Myometrial cell (primary cell): ENCODE results near the gene PDCD1. TPM values are rescaled to one million over a fixed set of nuclear protein-coding genes. Genes with fewer than 3 reads are reported as not detected.

Source experiments
- total RNA-seq: library from RNA; depleted of rRNA; stranded (reverse); fragments of >200 nt; gene quantifications from 2 replicates; pipeline ENCODE4 v1.2.3, GENCODE V29; 2015

PDCD1 gene
- total RNA-seq, result not detected in 2 replicates

DNA sequence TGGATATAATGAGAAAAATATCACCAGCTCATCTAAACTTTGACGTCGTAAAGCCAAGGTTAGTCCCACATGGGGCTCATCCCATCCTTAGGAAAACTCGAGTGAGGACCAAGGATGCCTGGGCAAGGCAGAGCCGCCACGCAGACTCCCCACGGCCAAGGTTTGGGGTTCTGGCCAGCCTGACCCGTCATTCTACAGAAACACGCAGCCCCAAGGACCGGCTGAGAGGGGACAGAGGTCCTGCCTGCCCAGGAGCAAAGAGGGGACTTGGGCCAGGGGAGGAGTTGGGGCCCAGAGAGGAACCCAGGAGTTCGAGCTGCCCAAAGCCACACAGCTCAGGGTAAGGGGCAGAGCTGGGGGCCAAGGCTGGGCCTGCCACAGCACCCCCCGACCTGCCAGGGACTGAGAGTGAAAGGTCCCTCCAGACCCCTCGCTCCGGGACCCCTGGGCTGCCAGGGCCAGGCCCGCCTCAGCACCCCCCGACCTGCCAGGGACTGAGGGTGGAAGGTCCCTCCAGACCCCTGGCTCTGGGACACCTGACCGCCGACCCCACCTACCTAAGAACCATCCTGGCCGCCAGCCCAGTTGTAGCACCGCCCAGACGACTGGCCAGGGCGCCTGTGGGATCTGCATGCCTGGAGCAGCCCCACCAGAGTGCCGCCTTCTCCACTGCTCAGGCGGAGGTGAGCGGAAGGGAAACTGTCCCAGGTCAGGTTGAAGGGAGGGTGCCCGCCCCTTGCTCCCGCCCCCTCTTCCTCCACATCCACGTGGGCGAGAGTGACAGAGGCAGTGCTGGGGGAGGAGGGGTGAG, at the start of gene PDCD1:
TSS of gene PDCD1 (minus strand) at position 689 of the 811 bp plus-strand sequence. CDS start at position 633, 56 bp downstream.

DNA sequence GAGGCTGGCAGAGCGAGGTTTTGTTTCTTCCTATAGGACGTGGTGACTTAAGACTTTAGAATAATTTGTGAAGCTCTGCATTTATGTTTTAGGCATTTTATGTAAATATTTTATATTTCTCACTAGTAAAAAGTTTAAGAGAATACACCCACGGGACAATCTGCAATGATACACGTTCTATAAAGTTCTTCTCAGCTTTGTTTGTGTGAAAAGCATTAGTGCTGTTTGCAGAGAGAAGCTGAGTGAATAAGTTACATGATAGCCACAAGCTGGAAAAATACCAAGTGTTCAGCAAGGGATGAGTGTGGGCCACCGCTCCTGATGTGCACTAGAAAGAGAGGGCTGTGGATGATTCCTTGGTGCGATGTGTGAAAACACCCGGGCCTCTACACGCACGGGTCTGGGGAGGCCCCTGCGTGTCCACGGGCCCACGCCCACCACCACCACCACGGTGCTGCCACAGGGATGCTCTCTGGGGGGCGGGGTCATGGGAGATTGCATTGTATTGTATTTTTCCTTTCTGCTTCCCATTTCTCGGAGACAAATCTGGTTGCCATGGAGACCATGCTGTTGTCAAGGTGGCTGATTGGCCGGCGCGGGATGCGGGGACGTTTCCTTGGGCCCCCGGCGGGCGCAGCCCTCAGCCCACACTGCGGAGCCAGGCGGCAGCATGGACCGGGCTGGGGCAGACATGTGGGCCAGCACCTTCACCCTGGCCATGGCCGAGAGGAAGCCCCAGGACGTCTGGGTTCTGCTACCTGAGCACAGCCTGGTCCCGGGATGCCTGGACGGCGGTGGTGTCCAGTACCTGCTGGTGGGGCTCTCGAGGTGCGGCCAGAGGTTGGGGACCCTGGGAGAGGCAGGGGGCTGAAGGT, 10.6 kb upstream of the PDCD1 start, which contains the start of gene RTP5:
TSS of gene RTP5 (plus strand) at position 643 of the 875 bp plus-strand sequence. CDS start at position 671, 28 bp downstream.

DNA sequence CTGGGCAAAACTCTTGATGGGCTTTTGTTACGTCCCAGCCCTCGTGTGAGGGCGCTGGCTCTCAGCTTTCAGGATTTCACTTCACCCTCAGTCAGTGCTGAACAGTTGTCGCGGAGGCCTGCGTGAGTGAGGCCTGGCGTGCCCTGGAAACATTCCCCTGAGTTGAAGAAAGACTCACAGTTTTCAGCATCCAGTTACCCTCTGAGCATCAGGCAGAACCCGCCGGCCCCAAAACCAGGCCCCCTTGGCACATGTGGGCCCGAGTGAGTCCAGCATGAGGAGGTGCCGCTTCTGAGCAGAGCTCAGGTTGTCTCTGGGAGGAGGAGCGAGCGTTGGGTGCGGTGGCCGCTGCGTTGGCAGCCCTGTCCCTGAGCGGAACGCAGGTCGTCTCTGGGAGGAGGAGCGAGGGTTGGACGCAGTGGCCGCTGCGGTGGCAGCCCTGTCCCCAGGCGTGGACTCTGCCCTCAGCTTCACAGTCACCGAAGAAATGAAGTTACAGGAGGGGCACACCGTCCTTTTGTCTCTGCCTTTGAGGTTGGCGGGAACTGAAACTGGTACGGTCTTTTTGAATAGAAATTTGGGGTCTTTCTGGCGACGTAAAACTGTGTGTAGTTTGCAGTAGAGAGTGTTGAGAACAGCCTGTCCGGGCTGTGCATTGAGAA, 49.8 kb downstream of the PDCD1 start, which contains the start of gene NEU4:
TSS of gene NEU4 (plus strand) at position 473 of the 662 bp plus-strand sequence. CDS start 5,292 bp downstream, outside the sequence.

Other genes with a start within 250 kb of the PDCD1 start
- gene THAP4, start 221.7 kb downstream of the PDCD1 start, total RNA-seq, result 45.5 and 47.0 TPM in 2 replicates
- gene ATG4B, start 221.2 kb downstream of the PDCD1 start, total RNA-seq, result 64.6 and 71.4 TPM in 2 replicates
- gene DTYMK, start 172.1 kb downstream of the PDCD1 start, total RNA-seq, result 86.7 and 102 TPM in 2 replicates
- gene ING5, start 156.9 kb downstream of the PDCD1 start, total RNA-seq, result 12.7 and 39.9 TPM in 2 replicates
- 16.1 and 17.0 TPM in 2 replicates for gene D2HGDH, start 124.3 kb downstream of the PDCD1 start, total RNA-seq
- gene GAL3ST2, start 82.1 kb downstream of the PDCD1 start, total RNA-seq, result not detected in 2 replicates
- gene NEU4, start 49.7 kb downstream of the PDCD1 start, total RNA-seq, result not detected in 2 replicates
- not detected in 2 replicates for gene RTP5, start 10.8 kb upstream of the PDCD1 start, total RNA-seq